HepG2 (cell line): ENCODE results near the gene COL4A2.

Source experiments
- CHD2 ChIP-seq: IDR thresholded peaks from 2 replicates; pipeline ENCODE4 v1.6.1; 2011; ENCODE audit warnings: low read depth, low read length, improper control_type of control experiment
- SRSF9 ChIP-seq: fragments of 200-400 bp; formaldehyde crosslinking; IDR thresholded peaks from 2 replicates; pipeline ENCODE4 v1.6.1; 2018; ENCODE audit warnings: borderline replicate concordance, mild to moderate bottlenecking, low read depth, low read length; ENCODE audit not compliant: insufficient read depth, poor library complexity, severe bottlenecking
- TARDBP ChIP-seq: sonication (generic); formaldehyde crosslinking; IDR thresholded peaks from 2 replicates; pipeline ENCODE4 v1.8.0; 2022; ENCODE audit warnings: mild to moderate bottlenecking, missing genetic modification reagents
- ZFX ChIP-seq: sonication (generic); formaldehyde crosslinking; IDR thresholded peaks from 2 replicates; pipeline ENCODE4 v1.4.0; 2020; ENCODE audit warnings: mild to moderate bottlenecking, low read depth, missing genetic modification reagents, moderate library complexity
- TF ChIP-seq, protein P1 (sequence below): sonication (generic); formaldehyde crosslinking; IDR thresholded peaks from 2 replicates; pipeline ENCODE4 v1.5.0; 2020; ENCODE audit warnings: missing genetic modification reagents
- TF ChIP-seq, protein P2 (sequence below): sonication (generic); formaldehyde crosslinking; IDR thresholded peaks from 2 replicates; pipeline ENCODE4 v1.8.1; 2022; ENCODE audit warnings: low read depth, mild to moderate bottlenecking, missing genetic modification reagents
- TF ChIP-seq, protein P3 (sequence below): sonication (generic); formaldehyde crosslinking; conservative IDR thresholded peaks from 2 replicates; pipeline ENCODE4 v1.4.0; 2020; ENCODE audit warnings: missing genetic modification reagents

DNA sequence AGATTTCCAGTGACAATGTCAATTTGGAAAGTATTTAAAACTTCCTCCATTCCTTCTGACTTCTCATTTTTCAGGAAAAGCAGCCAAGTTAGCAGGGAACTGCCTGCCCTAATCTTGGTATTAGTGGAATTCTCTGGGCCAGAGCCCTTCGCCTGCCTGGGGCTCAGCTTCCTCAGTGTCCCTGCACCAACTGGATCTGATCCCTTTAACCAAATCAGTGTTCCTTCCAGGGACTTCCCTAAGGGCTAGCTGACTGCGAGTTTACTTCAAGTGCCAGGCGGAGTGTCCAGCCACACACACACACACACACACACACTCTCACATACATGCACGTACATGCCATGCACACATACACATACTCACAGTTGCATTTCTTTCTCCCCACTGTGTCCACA is 234.4 kb downstream of the COL4A2 start:
- TF ChIP-seq, protein P1, sequence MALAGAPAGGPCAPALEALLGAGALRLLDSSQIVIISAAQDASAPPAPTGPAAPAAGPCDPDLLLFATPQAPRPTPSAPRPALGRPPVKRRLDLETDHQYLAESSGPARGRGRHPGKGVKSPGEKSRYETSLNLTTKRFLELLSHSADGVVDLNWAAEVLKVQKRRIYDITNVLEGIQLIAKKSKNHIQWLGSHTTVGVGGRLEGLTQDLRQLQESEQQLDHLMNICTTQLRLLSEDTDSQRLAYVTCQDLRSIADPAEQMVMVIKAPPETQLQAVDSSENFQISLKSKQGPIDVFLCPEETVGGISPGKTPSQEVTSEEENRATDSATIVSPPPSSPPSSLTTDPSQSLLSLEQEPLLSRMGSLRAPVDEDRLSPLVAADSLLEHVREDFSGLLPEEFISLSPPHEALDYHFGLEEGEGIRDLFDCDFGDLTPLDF (CRISPR knock-in tag): no peak
- TF ChIP-seq, protein P2, sequence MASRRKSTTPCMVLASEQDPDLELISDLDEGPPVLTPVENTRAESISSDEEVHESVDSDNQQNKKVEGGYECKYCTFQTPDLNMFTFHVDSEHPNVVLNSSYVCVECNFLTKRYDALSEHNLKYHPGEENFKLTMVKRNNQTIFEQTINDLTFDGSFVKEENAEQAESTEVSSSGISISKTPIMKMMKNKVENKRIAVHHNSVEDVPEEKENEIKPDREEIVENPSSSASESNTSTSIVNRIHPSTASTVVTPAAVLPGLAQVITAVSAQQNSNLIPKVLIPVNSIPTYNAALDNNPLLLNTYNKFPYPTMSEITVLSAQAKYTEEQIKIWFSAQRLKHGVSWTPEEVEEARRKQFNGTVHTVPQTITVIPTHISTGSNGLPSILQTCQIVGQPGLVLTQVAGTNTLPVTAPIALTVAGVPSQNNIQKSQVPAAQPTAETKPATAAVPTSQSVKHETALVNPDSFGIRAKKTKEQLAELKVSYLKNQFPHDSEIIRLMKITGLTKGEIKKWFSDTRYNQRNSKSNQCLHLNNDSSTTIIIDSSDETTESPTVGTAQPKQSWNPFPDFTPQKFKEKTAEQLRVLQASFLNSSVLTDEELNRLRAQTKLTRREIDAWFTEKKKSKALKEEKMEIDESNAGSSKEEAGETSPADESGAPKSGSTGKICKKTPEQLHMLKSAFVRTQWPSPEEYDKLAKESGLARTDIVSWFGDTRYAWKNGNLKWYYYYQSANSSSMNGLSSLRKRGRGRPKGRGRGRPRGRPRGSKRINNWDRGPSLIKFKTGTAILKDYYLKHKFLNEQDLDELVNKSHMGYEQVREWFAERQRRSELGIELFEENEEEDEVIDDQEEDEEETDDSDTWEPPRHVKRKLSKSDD (CRISPR knock-in tag): no peak
- TF ChIP-seq ZFX (CRISPR knock-in tag) (no peak), TARDBP (CRISPR knock-in tag) (no peak), SRSF9 (no peak), CHD2 (no peak)
- TF ChIP-seq, protein P3, sequence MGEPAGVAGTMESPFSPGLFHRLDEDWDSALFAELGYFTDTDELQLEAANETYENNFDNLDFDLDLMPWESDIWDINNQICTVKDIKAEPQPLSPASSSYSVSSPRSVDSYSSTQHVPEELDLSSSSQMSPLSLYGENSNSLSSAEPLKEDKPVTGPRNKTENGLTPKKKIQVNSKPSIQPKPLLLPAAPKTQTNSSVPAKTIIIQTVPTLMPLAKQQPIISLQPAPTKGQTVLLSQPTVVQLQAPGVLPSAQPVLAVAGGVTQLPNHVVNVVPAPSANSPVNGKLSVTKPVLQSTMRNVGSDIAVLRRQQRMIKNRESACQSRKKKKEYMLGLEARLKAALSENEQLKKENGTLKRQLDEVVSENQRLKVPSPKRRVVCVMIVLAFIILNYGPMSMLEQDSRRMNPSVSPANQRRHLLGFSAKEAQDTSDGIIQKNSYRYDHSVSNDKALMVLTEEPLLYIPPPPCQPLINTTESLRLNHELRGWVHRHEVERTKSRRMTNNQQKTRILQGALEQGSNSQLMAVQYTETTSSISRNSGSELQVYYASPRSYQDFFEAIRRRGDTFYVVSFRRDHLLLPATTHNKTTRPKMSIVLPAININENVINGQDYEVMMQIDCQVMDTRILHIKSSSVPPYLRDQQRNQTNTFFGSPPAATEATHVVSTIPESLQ (CRISPR knock-in tag): no peak
